WERI-Rb-1 (cell line): ENCODE measurements around the gene ANXA3.

Source experiments
- DNase-seq: peaks from one replicate; pipeline ENCODE4 v3.0.0-alpha.2; 2020
- H3K27ac ChIP-seq: fragments of 250-450 bp; sonication (Bioruptor Pico); 2 replicates; pipeline ENCODE4 v1.5.1; 2020; ENCODE audit warnings: mild to moderate bottlenecking, moderate library complexity
- H3K27me3 ChIP-seq: fragments of 250-450 bp; sonication (Bioruptor Pico); 2 replicates; pipeline ENCODE4 v1.5.1; 2021; ENCODE audit warnings: mild to moderate bottlenecking, low read depth, moderate library complexity; ENCODE audit not compliant: insufficient read depth, severe bottlenecking
- H3K36me3 ChIP-seq: fragments of 250-450 bp; sonication (Bioruptor Pico); 2 replicates; pipeline ENCODE4 v1.5.1; 2020; ENCODE audit warnings: mild to moderate bottlenecking, moderate library complexity
- H3K4me3 ChIP-seq: 2 replicates; pipeline ENCODE4 v1.5.1; 2011; ENCODE audit warnings: low read depth, mild to moderate bottlenecking, control low read depth, low read length
- H3K9me3 ChIP-seq: fragments of 250-450 bp; sonication (Bioruptor Pico); 2 replicates; pipeline ENCODE4 v1.5.1; 2021; ENCODE audit warnings: mild to moderate bottlenecking, moderate library complexity; ENCODE audit not compliant: severe bottlenecking
- TF ChIP-seq, protein P1 (sequence below): IDR thresholded peaks from 2 replicates; pipeline ENCODE4 v1.5.1; 2011; ENCODE audit warnings: low read depth, mild to moderate bottlenecking, control low read depth, inconsistent platforms, low read length

Gene ANXA3

GRCh38 chr4:78642934-78643333, 91.4 kb downstream of the ANXA3 start:
- no peak overlapping the region for H3K4me3 ChIP-seq
- TF ChIP-seq, protein P1, sequence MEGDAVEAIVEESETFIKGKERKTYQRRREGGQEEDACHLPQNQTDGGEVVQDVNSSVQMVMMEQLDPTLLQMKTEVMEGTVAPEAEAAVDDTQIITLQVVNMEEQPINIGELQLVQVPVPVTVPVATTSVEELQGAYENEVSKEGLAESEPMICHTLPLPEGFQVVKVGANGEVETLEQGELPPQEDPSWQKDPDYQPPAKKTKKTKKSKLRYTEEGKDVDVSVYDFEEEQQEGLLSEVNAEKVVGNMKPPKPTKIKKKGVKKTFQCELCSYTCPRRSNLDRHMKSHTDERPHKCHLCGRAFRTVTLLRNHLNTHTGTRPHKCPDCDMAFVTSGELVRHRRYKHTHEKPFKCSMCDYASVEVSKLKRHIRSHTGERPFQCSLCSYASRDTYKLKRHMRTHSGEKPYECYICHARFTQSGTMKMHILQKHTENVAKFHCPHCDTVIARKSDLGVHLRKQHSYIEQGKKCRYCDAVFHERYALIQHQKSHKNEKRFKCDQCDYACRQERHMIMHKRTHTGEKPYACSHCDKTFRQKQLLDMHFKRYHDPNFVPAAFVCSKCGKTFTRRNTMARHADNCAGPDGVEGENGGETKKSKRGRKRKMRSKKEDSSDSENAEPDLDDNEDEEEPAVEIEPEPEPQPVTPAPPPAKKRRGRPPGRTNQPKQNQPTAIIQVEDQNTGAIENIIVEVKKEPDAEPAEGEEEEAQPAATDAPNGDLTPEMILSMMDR: no peak
- no peaks in the 10 kb centered on the region for H3K9me3 ChIP-seq
- no peaks in the 10 kb centered on the region for H3K27me3 ChIP-seq
- no peaks in the 10 kb centered on the region for H3K36me3 ChIP-seq
- DNase-seq: no peak
- H3K27ac ChIP-seq: no peak overlapping the region

GRCh38 chr4:78644063-78644691, 92.6 kb downstream of the ANXA3 start:
- TF ChIP-seq, protein P1: no peak
- Histone ChIP-seq H3K4me3 (no peak overlapping the region), H3K27ac (no peak overlapping the region), H3K27me3 (no peaks in the 10 kb centered on the region), H3K9me3 (no peaks in the 10 kb centered on the region), H3K36me3 (no peaks in the 10 kb centered on the region)
- DNase-seq: no peak

DNA sequence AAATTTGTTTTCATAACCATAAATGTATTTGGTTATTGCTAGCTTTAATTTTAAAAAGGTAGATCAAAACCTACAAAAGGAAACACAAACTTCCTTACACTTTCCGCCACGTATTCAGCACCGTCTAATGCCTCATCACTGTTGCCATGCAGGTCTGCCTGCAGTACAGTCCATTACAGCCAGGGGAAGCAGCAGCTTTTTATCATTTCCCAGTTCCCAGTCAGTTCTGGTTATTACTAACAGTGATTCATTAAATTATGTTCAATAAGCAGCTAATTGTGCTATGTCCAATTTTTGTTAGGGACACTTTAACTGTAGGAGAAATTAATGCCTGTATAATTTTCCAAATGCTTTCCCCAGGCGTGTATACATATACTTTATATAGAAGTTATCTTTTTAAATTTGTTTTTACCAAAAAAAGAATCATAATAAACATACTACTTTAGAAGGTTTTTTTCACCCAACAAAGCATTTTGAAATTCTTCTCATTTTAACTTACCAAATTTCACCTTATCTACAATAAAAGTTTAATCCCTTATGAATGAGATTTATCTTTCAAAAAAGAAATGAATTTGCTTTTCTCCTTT, 93.3 kb downstream of the ANXA3 start:
- DNase-seq: peak; percentile 50

GRCh38 chr4:78645853-78646757, 94.5 kb downstream of the ANXA3 start:
- Histone ChIP-seq H3K36me3 (no peaks in the 10 kb centered on the region), H3K4me3 (no peak overlapping the region), H3K27ac (no peak overlapping the region), H3K27me3 (no peaks in the 10 kb centered on the region), H3K9me3 (no peaks in the 10 kb centered on the region)
- TF ChIP-seq, protein P1: no peak
- DNase-seq: no peak

More for the DNA sequence above, 93.3 kb downstream of the ANXA3 start:
- Histone ChIP-seq H3K4me3 (no peak overlapping the region), H3K9me3 (no peaks in the 10 kb centered on the region), H3K27ac (no peak overlapping the region), H3K36me3 (no peaks in the 10 kb centered on the region), H3K27me3 (no peaks in the 10 kb centered on the region)
- TF ChIP-seq, protein P1: peak; percentile 73

DNA sequence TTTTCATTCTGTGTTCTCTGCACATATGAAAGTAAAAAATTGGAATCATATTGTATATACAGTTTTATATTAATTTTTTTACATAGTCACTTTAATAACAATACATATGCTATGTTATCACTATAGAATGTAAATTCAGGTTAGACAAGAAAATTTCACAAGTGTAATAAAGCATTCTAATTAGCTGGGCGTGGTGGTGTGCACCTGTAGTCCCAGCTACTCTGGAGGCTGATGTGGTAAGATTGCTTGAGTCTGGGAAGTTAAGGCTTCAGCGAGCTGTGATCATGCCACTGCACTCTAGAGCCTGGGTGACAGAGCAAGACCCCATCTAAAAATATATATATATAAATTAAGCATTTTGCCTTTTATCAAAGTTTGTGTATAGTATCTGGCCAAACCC, 95.7 kb downstream of the ANXA3 start:
- Histone ChIP-seq H3K27ac (no peak overlapping the region), H3K4me3 (no peak overlapping the region), H3K36me3 (no peaks in the 10 kb centered on the region), H3K27me3 (no peaks in the 10 kb centered on the region), H3K9me3 (no peaks in the 10 kb centered on the region)
- TF ChIP-seq, protein P1: no peak
- DNase-seq: no peak
